IPS-18a (cell line): Measurements from ENCODE around the gene C12orf57.
A peak's percentile ranks its signal among the peaks of the same experiment; 100 is the strongest.

Source experiments
- H3K27ac ChIP-seq: one replicate; pipeline ENCODE4 v1.5.1; 2013; ENCODE audit warnings: low read length
- H3K27me3 ChIP-seq: one replicate; pipeline ENCODE4 v1.6.1; 2013; ENCODE audit warnings: mild to moderate bottlenecking, low read length; ENCODE audit not compliant: control insufficient read depth, insufficient read depth
- H3K36me3 ChIP-seq: one replicate; pipeline ENCODE4 v1.6.1; 2013; ENCODE audit warnings: low read depth, low read length; ENCODE audit not compliant: control insufficient read depth
- H3K4me1 ChIP-seq: one replicate; pipeline ENCODE4 v1.6.1; 2013; ENCODE audit warnings: low read depth, low read length; ENCODE audit not compliant: control insufficient read depth
- H3K4me3 ChIP-seq: one replicate; pipeline ENCODE4 v1.5.1; 2013; ENCODE audit warnings: low read length
- H3K9ac ChIP-seq: one replicate; pipeline ENCODE4 v1.6.1; 2013; ENCODE audit warnings: mild to moderate bottlenecking, low read length, moderate library complexity
- H3K9me3 ChIP-seq: one replicate; pipeline ENCODE4 v1.6.1; 2013; ENCODE audit warnings: low read depth, low read length; ENCODE audit not compliant: control insufficient read depth

Gene C12orf57

GRCh38 chr12:6951551-6952120, 7.8 kb downstream of the C12orf57 start:
- Histone ChIP-seq H3K9me3 (no peaks in the 10 kb centered on the region), H3K9ac (peak overlapping the region; percentile 12), H3K4me3 (no peak overlapping the region), H3K36me3 (no peaks in the 10 kb centered on the region), H3K27me3 (no peaks in the 10 kb centered on the region), H3K27ac (no peak overlapping the region), H3K4me1 (no peaks in the 10 kb centered on the region)

DNA sequence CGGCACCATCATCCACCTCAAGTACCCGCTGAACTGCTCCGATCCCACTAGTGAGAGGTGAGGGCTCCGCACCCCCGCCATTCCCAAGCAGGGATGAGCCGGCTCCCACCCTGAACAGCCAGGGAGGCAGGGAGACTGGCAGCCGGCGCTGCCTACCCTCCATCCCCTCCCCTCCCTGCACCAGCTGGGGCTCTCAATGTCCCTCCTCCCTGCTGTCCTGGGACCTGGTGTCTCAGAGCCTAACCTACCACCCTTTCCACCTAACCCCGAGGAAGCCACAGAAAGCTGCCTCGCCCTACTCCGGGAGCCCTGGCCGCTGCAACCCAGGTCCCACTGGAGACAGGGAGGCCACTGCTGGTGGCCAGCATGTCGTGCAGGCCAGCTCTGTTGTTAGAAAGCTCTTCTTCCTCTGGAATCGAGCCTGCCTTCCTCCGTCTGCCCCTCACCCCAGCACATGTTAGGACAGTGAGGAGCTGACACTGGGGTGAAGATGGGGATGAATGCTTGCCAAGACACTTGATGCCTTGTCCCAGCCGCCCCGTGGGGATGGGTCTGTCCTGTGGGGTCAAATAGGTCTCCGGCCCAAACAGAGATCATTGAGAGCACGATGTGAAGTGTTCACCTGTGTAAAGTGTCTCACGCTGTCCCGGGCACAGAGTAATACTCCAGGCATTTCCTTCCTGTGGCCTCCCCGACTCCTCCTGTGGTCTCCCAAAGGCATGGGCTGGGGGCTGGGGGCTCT, 8.5 kb downstream of the C12orf57 start:
- H3K9me3 ChIP-seq: no peaks in the 10 kb centered on the region
- H3K27me3 ChIP-seq: no peaks in the 10 kb centered on the region
- H3K27ac ChIP-seq: no peak overlapping the region
- no peak overlapping the region for H3K4me3 ChIP-seq
- H3K36me3 ChIP-seq: no peaks in the 10 kb centered on the region
- H3K4me1 ChIP-seq: no peaks in the 10 kb centered on the region
- H3K9ac ChIP-seq: peak overlapping the region; percentile 12

GRCh38 chr12:6952863-6953441, 9.1 kb downstream of the C12orf57 start:
- no peaks in the 10 kb centered on the region for H3K4me1 ChIP-seq
- H3K4me3 ChIP-seq: no peak overlapping the region
- H3K9me3 ChIP-seq: no peaks in the 10 kb centered on the region
- H3K9ac ChIP-seq: no peak overlapping the region
- H3K36me3 ChIP-seq: no peaks in the 10 kb centered on the region
- H3K27me3 ChIP-seq: no peaks in the 10 kb centered on the region
- H3K27ac ChIP-seq: no peak overlapping the region

- H3K9me3 ChIP-seq: no peaks in the 10 kb centered on the region
- H3K4me3 ChIP-seq: no peak overlapping the region
- H3K9ac ChIP-seq: no peak overlapping the region
- no peaks in the 10 kb centered on the region for H3K27me3 ChIP-seq
- no peaks in the 10 kb centered on the region for H3K4me1 ChIP-seq
- H3K36me3 ChIP-seq: no peaks in the 10 kb centered on the region
- H3K27ac ChIP-seq: no peak overlapping the region
Observed at GRCh38 chr12:6953442-6954315, 9.9 kb downstream of the C12orf57 start.

DNA sequence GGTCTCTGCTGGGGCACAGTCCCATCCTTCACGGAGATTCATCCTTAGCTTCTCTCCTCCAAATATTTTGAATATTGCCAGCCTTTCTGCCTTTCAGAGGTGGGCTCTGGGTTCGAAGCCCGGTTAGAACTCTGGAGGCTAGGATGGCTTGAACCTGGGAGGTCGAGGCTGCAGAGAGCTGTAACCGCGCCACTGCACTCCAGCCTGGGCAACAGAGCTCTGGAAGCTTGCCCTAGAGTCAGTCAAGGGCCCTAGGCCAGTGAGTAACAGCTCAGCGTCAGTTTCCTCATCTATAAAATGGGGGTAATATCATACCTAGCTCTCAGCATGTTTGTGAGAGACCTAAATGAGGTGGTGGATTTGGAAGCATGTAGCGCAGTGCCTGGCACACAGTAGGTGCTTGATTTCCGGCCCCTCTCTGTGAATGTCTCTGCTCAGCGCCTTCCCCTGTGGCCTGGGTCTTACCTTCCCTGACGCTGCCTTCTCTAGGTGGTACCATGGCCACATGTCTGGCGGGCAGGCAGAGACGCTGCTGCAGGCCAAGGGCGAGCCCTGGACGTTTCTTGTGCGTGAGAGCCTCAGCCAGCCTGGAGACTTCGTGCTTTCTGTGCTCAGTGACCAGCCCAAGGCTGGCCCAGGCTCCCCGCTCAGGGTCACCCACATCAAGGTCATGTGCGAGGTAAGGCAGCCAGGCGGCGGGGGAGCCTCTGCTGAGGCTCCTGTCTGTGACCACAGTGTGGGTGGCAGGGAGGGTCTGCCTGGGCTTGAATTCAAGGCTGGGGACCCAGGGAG, 10.7 kb downstream of the C12orf57 start:
- no peaks in the 10 kb centered on the region for H3K27me3 ChIP-seq
- no peak overlapping the region for H3K9ac ChIP-seq
- no peaks in the 10 kb centered on the region for H3K4me1 ChIP-seq
- H3K9me3 ChIP-seq: no peaks in the 10 kb centered on the region
- H3K36me3 ChIP-seq: no peaks in the 10 kb centered on the region
- no peak overlapping the region for H3K27ac ChIP-seq
- no peak overlapping the region for H3K4me3 ChIP-seq

- H3K9ac ChIP-seq: no peak overlapping the region
- H3K4me1 ChIP-seq: no peaks in the 10 kb centered on the region
- H3K27me3 ChIP-seq: no peaks in the 10 kb centered on the region
- H3K36me3 ChIP-seq: no peaks in the 10 kb centered on the region
- H3K4me3 ChIP-seq: no peak overlapping the region
- H3K9me3 ChIP-seq: no peaks in the 10 kb centered on the region
- H3K27ac ChIP-seq: no peak overlapping the region
Observed at GRCh38 chr12:6955108-6956020, 11.5 kb downstream of the C12orf57 start.

- H3K9me3 ChIP-seq: no peaks in the 10 kb centered on the region
- no peak overlapping the region for H3K9ac ChIP-seq
- H3K4me3 ChIP-seq: no peak overlapping the region
- no peaks in the 10 kb centered on the region for H3K36me3 ChIP-seq
- peaks cover 5% of the 10 kb centered on the region for H3K4me1 ChIP-seq
- H3K27ac ChIP-seq: no peak overlapping the region
- no peaks in the 10 kb centered on the region for H3K27me3 ChIP-seq
Observed at GRCh38 chr12:6956021-6956727, 12.4 kb downstream of the C12orf57 start.

DNA sequence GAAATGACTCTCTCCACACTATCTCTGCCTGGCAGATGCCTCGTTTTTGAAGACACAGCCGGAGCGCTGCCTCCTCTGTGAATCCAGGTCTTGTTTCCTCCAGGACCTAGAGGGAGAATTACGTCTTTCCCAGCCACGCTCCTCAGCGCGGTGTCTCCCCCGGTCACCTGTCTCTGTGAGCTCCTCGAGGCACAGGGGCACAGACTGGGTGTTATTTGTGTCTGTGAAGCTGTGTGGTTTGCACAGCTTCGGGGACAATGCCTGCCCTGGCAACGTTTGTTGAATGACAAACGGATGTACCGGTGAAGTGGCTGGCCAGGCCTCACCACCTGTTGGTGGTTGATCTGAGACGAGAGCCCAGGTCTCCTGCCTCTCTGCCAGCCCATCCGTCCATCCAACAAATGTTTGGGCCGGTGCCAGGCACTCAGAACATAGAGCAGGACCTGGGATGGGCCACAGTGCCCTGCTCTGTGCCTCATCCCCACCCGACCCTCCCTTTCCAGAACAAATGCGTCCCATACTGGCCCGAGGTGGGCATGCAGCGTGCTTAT, 13.4 kb downstream of the C12orf57 start:
- Histone ChIP-seq H3K27me3 (no peaks in the 10 kb centered on the region), H3K9me3 (no peaks in the 10 kb centered on the region), H3K4me3 (no peak overlapping the region), H3K36me3 (no peaks in the 10 kb centered on the region), H3K9ac (no peak overlapping the region), H3K4me1 (peaks cover 14% of the 10 kb centered on the region), H3K27ac (no peak overlapping the region)

GRCh38 chr12:6957741-6958608, 14.2 kb downstream of the C12orf57 start:
- Histone ChIP-seq H3K36me3 (no peaks in the 10 kb centered on the region), H3K9ac (no peak overlapping the region), H3K9me3 (no peaks in the 10 kb centered on the region), H3K4me1 (peaks cover 19% of the 10 kb centered on the region), H3K27ac (no peak overlapping the region), H3K27me3 (no peaks in the 10 kb centered on the region), H3K4me3 (no peak overlapping the region)
